Gastrocnemius medialis (tissue), 4 donors: ENCODE measurements around the gene NIPA2.

Source experiments
- POLR2A ChIP-seq, 2 donors: fragments of 450-650 bp; IDR thresholded peaks; one replicate each; pipeline ENCODE4 v1.6.1; 2017; ENCODE audit warnings: antibody characterized with exemption in 2 of 2, mild to moderate bottlenecking in 2 of 2, moderate library complexity in 2 of 2
- TF ChIP-seq, protein P1 (sequence below), 5 experiments: fragments of 450-650 bp in 3 of 5; fragments of 200-600 bp in 2 of 5; sonication (generic) in 2 of 5; IDR thresholded peaks in 4 of 5; conservative IDR thresholded peaks in 1 of 5; 1 replicate in 4 of 5; 2 replicates in 1 of 5; pipeline ENCODE4 v1.5.1; 2016 to 2019; ENCODE audit warnings: antibody characterized with exemption in 5 of 5, mild to moderate bottlenecking in 3 of 5, moderate library complexity in 3 of 5

DNA sequence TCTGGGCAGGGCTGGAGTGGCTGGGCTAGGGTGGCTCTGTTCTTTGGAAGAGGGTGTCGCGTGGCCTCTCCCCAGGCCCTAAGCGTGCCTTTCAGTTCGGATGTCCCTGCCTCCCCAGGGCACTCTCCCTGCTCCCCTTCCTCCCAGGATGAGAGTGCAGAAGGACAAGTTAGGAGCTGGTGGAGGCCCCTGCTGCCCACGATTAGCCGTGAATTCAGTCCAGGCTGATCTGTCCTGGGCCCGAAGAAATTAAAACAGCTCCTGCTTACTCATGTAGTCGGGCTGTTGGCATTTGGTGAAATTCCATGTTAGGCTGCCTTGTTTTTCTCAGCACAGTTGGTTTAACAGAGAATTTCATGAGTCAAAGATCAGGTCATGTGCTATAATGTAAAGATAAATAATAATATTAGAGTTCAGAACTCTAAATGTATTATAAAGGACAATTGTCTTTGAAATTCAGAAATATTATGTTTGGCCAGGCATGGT, 27.6 kb upstream of the NIPA2 start:
- TF ChIP-seq, protein P1, sequence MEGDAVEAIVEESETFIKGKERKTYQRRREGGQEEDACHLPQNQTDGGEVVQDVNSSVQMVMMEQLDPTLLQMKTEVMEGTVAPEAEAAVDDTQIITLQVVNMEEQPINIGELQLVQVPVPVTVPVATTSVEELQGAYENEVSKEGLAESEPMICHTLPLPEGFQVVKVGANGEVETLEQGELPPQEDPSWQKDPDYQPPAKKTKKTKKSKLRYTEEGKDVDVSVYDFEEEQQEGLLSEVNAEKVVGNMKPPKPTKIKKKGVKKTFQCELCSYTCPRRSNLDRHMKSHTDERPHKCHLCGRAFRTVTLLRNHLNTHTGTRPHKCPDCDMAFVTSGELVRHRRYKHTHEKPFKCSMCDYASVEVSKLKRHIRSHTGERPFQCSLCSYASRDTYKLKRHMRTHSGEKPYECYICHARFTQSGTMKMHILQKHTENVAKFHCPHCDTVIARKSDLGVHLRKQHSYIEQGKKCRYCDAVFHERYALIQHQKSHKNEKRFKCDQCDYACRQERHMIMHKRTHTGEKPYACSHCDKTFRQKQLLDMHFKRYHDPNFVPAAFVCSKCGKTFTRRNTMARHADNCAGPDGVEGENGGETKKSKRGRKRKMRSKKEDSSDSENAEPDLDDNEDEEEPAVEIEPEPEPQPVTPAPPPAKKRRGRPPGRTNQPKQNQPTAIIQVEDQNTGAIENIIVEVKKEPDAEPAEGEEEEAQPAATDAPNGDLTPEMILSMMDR (IDR thresholded peaks at IDR 0.05 in 4 of 5, conservative IDR thresholded peaks at IDR 0.05 in 1 of 5), result no peak
- no peak for TF ChIP-seq POLR2A (IDR thresholded peaks at IDR 0.05)
